ENCODE measurements around the gene HUNK.

- TF ChIP-seq CTCF (IDR thresholded peaks at IDR 0.05), result no peak
- no peak for TF ChIP-seq POLR2A (IDR thresholded peaks at IDR 0.05)
Measured at GRCh38 chr21:31972622-31973021, 99.8 kb downstream of the HUNK start.
